SU-DHL-6 (cell line): ENCODE measurements around the gene INSIG2.

Experiments
- CTCF ChIP-seq: fragments of 200-600 bp; sonication (generic); IDR thresholded peaks from one replicate; pipeline ENCODE4 v1.5.1; 2017; ENCODE audit warnings: antibody characterized with exemption, mild to moderate bottlenecking, low read length, moderate library complexity; ENCODE audit not compliant: insufficient read depth, poor library complexity, severe bottlenecking
- EZH2phosphoT487 ChIP-seq: fragments of 200-600 bp; sonication (generic), shearing (Covaris generic); conservative IDR thresholded peaks from 2 replicates; pipeline ENCODE4 v1.6.1; 2018; ENCODE audit warnings: mild to moderate bottlenecking, antibody characterized with exemption, low read length, moderate library complexity, mixed read lengths

- TF ChIP-seq CTCF (no peak), EZH2phosphoT487 (no peak)
Observed at GRCh38 chr2:118097657-118098056, 9.4 kb downstream of the INSIG2 start.
